ENCODE data around the gene POMGNT1.
"Not testable (repeated sequence)": the region's sequence is repeated elsewhere in the genome, so short reads cannot be mapped to it uniquely, and the experiment has no call there.

POMGNT1 gene

GRCh38 chr1:46197964-46198811, at the start of gene POMGNT1:
POMGNT1 (minus strand) TSS chr1:46198434; CDS start chr1:46197821, 613 bp downstream.
- Histone ChIP-seq H3K27me3 (ENCODE audit: insufficient read depth, low read length) (no peaks in the 10 kb centered on the region), H3K27ac (ENCODE audit: low read depth, low read length) (0 out of 2 replicates have a peak within 1 kb of the TSS, but pooled peaks have one; percentile 1), H2AFZ (ENCODE audit: low read length, unreplicated experiment) (peak within 1 kb of the TSS; percentile 96)

GRCh38 chr1:46247436-46248121, 49.3 kb upstream of the POMGNT1 start, which contains the start of gene RAD54L:
RAD54L (plus strand) TSS chr1:46247763; CDS start chr1:46248406, 643 bp downstream.
- Histone ChIP-seq H3K4me3 (ENCODE audit: low read depth, low read length) (peak within 1 kb of the TSS; percentile 86), H3K27me3 (ENCODE audit: insufficient read depth, low read length) (no peaks in the 10 kb centered on the region), H3K79me2 (ENCODE audit: control insufficient read depth, insufficient read depth, low read length, unreplicated experiment) (peaks cover 29% of the 10 kb centered on the region), H3K27ac (ENCODE audit: low read depth, low read length) (peak within 1 kb of the TSS; percentile 69), H3K4me1 (ENCODE audit: control insufficient read depth, insufficient read depth, low read length, unreplicated experiment) (peaks cover 13% of the 10 kb centered on the region), H3K36me3 (ENCODE audit: insufficient read depth, low read length) (peaks cover 10% of the 10 kb centered on the region), H2AFZ (ENCODE audit: low read length, unreplicated experiment) (peak within 1 kb of the TSS; percentile 88)

More at GRCh38 chr1:46197964-46198811, at the start of gene POMGNT1:
- Histone ChIP-seq H3K4me1 (ENCODE audit: control insufficient read depth, insufficient read depth, low read length, unreplicated experiment) (peaks cover 12% of the 10 kb centered on the region), H3K36me3 (ENCODE audit: insufficient read depth, low read length) (no peaks in the 10 kb centered on the region), H3K79me2 (ENCODE audit: control insufficient read depth, insufficient read depth, low read length, unreplicated experiment) (peaks cover 10% of the 10 kb centered on the region), H3K4me3 (ENCODE audit: low read depth, low read length) (peak within 1 kb of the TSS; percentile 100)

- H3K27ac ChIP-seq (ENCODE audit: low read depth, low read length): peak overlapping the region; percentile 57
- no peaks in the 10 kb centered on the region for H3K27me3 ChIP-seq (ENCODE audit: insufficient read depth, low read length)
- peaks cover 13% of the 10 kb centered on the region for H3K4me1 ChIP-seq (ENCODE audit: control insufficient read depth, insufficient read depth, low read length, unreplicated experiment)
- H3K36me3 ChIP-seq (ENCODE audit: insufficient read depth, low read length): peaks cover 6% of the 10 kb centered on the region; the same call in 1 of the 2 replicates
- peaks cover 25% of the 10 kb centered on the region for H3K79me2 ChIP-seq (ENCODE audit: control insufficient read depth, insufficient read depth, low read length, unreplicated experiment)
- H3K4me3 ChIP-seq (ENCODE audit: low read depth, low read length): peak overlapping the region; percentile 79
- peak overlapping the region; percentile 87 for H2AFZ ChIP-seq (ENCODE audit: low read length, unreplicated experiment)
These were observed 48.6 kb upstream of the POMGNT1 start for GRCh38 chr1:46246548-46247435.

- Histone ChIP-seq H3K79me2 (ENCODE audit: control insufficient read depth, insufficient read depth, low read length, unreplicated experiment) (peaks cover 24% of the 10 kb centered on the region), H3K4me1 (ENCODE audit: control insufficient read depth, insufficient read depth, low read length, unreplicated experiment) (peaks cover 13% of the 10 kb centered on the region), H3K4me3 (ENCODE audit: low read depth, low read length) (peak overlapping the region; percentile 79; the same call in 1 of the 2 replicates)
- H3K36me3 ChIP-seq (ENCODE audit: insufficient read depth, low read length); H2AFZ ChIP-seq (ENCODE audit: low read length, unreplicated experiment); H3K27ac ChIP-seq (ENCODE audit: low read depth, low read length); H3K27me3 ChIP-seq (ENCODE audit: insufficient read depth, low read length): not testable (repeated sequence)
These were observed 47.9 kb upstream of the POMGNT1 start for GRCh38 chr1:46246136-46246535.

GRCh38 chr1:46244656-46245371, 46.6 kb upstream of the POMGNT1 start:
- Histone ChIP-seq H3K36me3 (ENCODE audit: insufficient read depth, low read length) (no peaks in the 10 kb centered on the region), H3K4me1 (ENCODE audit: control insufficient read depth, insufficient read depth, low read length, unreplicated experiment) (peaks cover 13% of the 10 kb centered on the region), H3K27me3 (ENCODE audit: insufficient read depth, low read length) (no peaks in the 10 kb centered on the region), H2AFZ (ENCODE audit: low read length, unreplicated experiment) (no peak overlapping the region), H3K27ac (ENCODE audit: low read depth, low read length) (no peak overlapping the region), H3K4me3 (ENCODE audit: low read depth, low read length) (no peak overlapping the region), H3K79me2 (ENCODE audit: control insufficient read depth, insufficient read depth, low read length, unreplicated experiment) (peaks cover 17% of the 10 kb centered on the region)

GRCh38 chr1:46243831-46244230, 45.6 kb upstream of the POMGNT1 start:
- not testable (repeated sequence) for H3K27ac ChIP-seq (ENCODE audit: low read depth, low read length); H3K4me3 ChIP-seq (ENCODE audit: low read depth, low read length); H3K36me3 ChIP-seq (ENCODE audit: insufficient read depth, low read length)

GRCh38 chr1:46242918-46243317, 44.7 kb upstream of the POMGNT1 start:
- H3K27me3 ChIP-seq (ENCODE audit: insufficient read depth, low read length): no peaks in the 10 kb centered on the region
- no peak overlapping the region for H3K27ac ChIP-seq (ENCODE audit: low read depth, low read length)
- peaks cover 5% of the 10 kb centered on the region for H3K4me1 ChIP-seq (ENCODE audit: control insufficient read depth, insufficient read depth, low read length, unreplicated experiment)
- H3K36me3 ChIP-seq (ENCODE audit: insufficient read depth, low read length): 0 out of 2 replicates have a peak, but pooled peaks cover 2% of the 10 kb centered on the region
- no peak overlapping the region for H3K4me3 ChIP-seq (ENCODE audit: low read depth, low read length)
- no peak overlapping the region for H2AFZ ChIP-seq (ENCODE audit: low read length, unreplicated experiment)
- H3K79me2 ChIP-seq (ENCODE audit: control insufficient read depth, insufficient read depth, low read length, unreplicated experiment): peaks cover under 1% of the 10 kb centered on the region

More at GRCh38 chr1:46243831-46244230, 45.6 kb upstream of the POMGNT1 start:
- H3K79me2 ChIP-seq (ENCODE audit: control insufficient read depth, insufficient read depth, low read length, unreplicated experiment); H2AFZ ChIP-seq (ENCODE audit: low read length, unreplicated experiment); H3K27me3 ChIP-seq (ENCODE audit: insufficient read depth, low read length): not testable (repeated sequence)
- H3K4me1 ChIP-seq (ENCODE audit: control insufficient read depth, insufficient read depth, low read length, unreplicated experiment): peaks cover 12% of the 10 kb centered on the region

GRCh38 chr1:46241733-46242132, 43.5 kb upstream of the POMGNT1 start:
- H3K79me2 ChIP-seq (ENCODE audit: control insufficient read depth, insufficient read depth, low read length, unreplicated experiment); H3K36me3 ChIP-seq (ENCODE audit: insufficient read depth, low read length); H3K27ac ChIP-seq (ENCODE audit: low read depth, low read length); H3K4me1 ChIP-seq (ENCODE audit: control insufficient read depth, insufficient read depth, low read length, unreplicated experiment); H2AFZ ChIP-seq (ENCODE audit: low read length, unreplicated experiment); H3K27me3 ChIP-seq (ENCODE audit: insufficient read depth, low read length); H3K4me3 ChIP-seq (ENCODE audit: low read depth, low read length): not testable (repeated sequence)

GRCh38 chr1:46238865-46239264, 40.6 kb upstream of the POMGNT1 start:
- H3K27ac ChIP-seq (ENCODE audit: low read depth, low read length): peak overlapping the region; percentile 77

More at GRCh38 chr1:46238865-46239264, 40.6 kb upstream of the POMGNT1 start:
- not testable (repeated sequence) for H2AFZ ChIP-seq (ENCODE audit: low read length, unreplicated experiment); H3K4me3 ChIP-seq (ENCODE audit: low read depth, low read length); H3K27me3 ChIP-seq (ENCODE audit: insufficient read depth, low read length); H3K36me3 ChIP-seq (ENCODE audit: insufficient read depth, low read length); H3K79me2 ChIP-seq (ENCODE audit: control insufficient read depth, insufficient read depth, low read length, unreplicated experiment); H3K4me1 ChIP-seq (ENCODE audit: control insufficient read depth, insufficient read depth, low read length, unreplicated experiment)
